H9 (cell line): ENCODE results near the gene PFN3. TPM values are rescaled to one million over a fixed set of nuclear protein-coding genes. Genes with fewer than 3 reads are reported as not detected.

Source experiments
- DNase-seq: peaks from one replicate; pipeline ENCODE4 v3.0.0-alpha.2; 2017
- H2AFZ ChIP-seq: one replicate; pipeline ENCODE4 v1.6.1; 2013; ENCODE audit warnings: mild to moderate bottlenecking, low read length, control low read depth, moderate library complexity
- H2AK5ac ChIP-seq: 2 replicates; pipeline ENCODE4 v1.6.1; 2013; ENCODE audit warnings: low read length, control low read depth, mixed read lengths; ENCODE audit not compliant: insufficient read length
- H2BK120ac ChIP-seq: one replicate; pipeline ENCODE4 v1.6.1; 2013; ENCODE audit warnings: low read depth, mild to moderate bottlenecking, low read length, control low read depth, inconsistent platforms; ENCODE audit not compliant: poor library complexity, severe bottlenecking
- H2BK12ac ChIP-seq: 2 replicates; pipeline ENCODE4 v1.6.1; 2013; ENCODE audit warnings: low read length, control low read depth, mixed read lengths, low read depth; ENCODE audit not compliant: insufficient read length
- H2BK15ac ChIP-seq: 2 replicates; pipeline ENCODE4 v1.6.1; 2013; ENCODE audit warnings: low read depth, low read length, control low read depth
- H2BK20ac ChIP-seq: one replicate; pipeline ENCODE4 v1.6.1; 2013; ENCODE audit warnings: low read depth, mild to moderate bottlenecking, low read length, control low read depth, inconsistent platforms; ENCODE audit not compliant: poor library complexity, severe bottlenecking
- H2BK5ac ChIP-seq: 2 replicates; pipeline ENCODE4 v1.6.1; 2013; ENCODE audit warnings: low read length, control low read depth, mixed read lengths; ENCODE audit not compliant: insufficient read length
- H3K14ac ChIP-seq: 2 replicates; pipeline ENCODE4 v1.6.1; 2013; ENCODE audit warnings: low read length, control low read depth; ENCODE audit not compliant: insufficient read depth
- H3K18ac ChIP-seq: 2 replicates; pipeline ENCODE4 v1.6.1; 2013; ENCODE audit warnings: low read depth, mild to moderate bottlenecking, mixed read lengths, low read length, control low read depth; ENCODE audit not compliant: insufficient read length
- H3K23ac ChIP-seq: 2 replicates; pipeline ENCODE4 v1.6.1; 2013; ENCODE audit warnings: low read length, control low read depth, mixed read lengths, low read depth; ENCODE audit not compliant: insufficient read length
- H3K23me2 ChIP-seq: 2 replicates; pipeline ENCODE4 v1.6.1; 2013; ENCODE audit warnings: low read depth, mild to moderate bottlenecking, mixed read lengths, low read length, control low read depth; ENCODE audit not compliant: insufficient read length, poor library complexity, severe bottlenecking
- H3K27ac ChIP-seq: 2 replicates; pipeline ENCODE4 v1.5.1; 2013; ENCODE audit warnings: low read length, control low read depth, mixed read lengths, low read depth; ENCODE audit not compliant: insufficient read length
- H3K27me3 ChIP-seq: 2 replicates; pipeline ENCODE4 v1.6.1; 2013; ENCODE audit warnings: low read length, control low read depth, inconsistent platforms; ENCODE audit not compliant: insufficient read depth
- H3K4ac ChIP-seq: 2 replicates; pipeline ENCODE4 v1.6.1; 2013; ENCODE audit warnings: low read depth, mild to moderate bottlenecking, control low read depth, inconsistent platforms, low read length, moderate library complexity
- H3K4me1 ChIP-seq: 2 replicates; pipeline ENCODE4 v1.6.1; 2013; ENCODE audit warnings: low read length, control low read depth, inconsistent platforms; ENCODE audit not compliant: insufficient read depth
- H3K4me2 ChIP-seq: 2 replicates; pipeline ENCODE4 v1.6.1; 2013; ENCODE audit warnings: low read length, control low read depth, mixed read lengths; ENCODE audit not compliant: insufficient read length, insufficient read depth
- H3K56ac ChIP-seq: 2 replicates; pipeline ENCODE4 v1.6.1; 2013; ENCODE audit warnings: low read depth, mild to moderate bottlenecking, mixed read lengths, low read length, control low read depth; ENCODE audit not compliant: insufficient read length
- H3K79me1 ChIP-seq: 2 replicates; pipeline ENCODE4 v1.6.1; 2013; ENCODE audit warnings: low read depth, mild to moderate bottlenecking, moderate library complexity, low read length, control low read depth, inconsistent platforms; ENCODE audit not compliant: insufficient read depth, poor library complexity, severe bottlenecking
- H3K79me2 ChIP-seq: 2 replicates; pipeline ENCODE4 v1.6.1; 2013; ENCODE audit warnings: low read length, control low read depth, inconsistent platforms; ENCODE audit not compliant: insufficient read depth
- H3K9ac ChIP-seq: 2 replicates; pipeline ENCODE4 v1.6.1; 2013; ENCODE audit warnings: low read length, control low read depth, mixed read lengths; ENCODE audit not compliant: insufficient read length; ENCODE audit errors: extremely low read depth
- H3K9me3 ChIP-seq: one replicate; pipeline ENCODE4 v1.6.1; 2013; ENCODE audit warnings: low read depth, low read length, inconsistent platforms; ENCODE audit not compliant: control insufficient read depth
- H3T11ph ChIP-seq: one replicate; pipeline ENCODE4 v1.6.1; 2013; ENCODE audit warnings: mild to moderate bottlenecking, low read length, control low read depth, inconsistent platforms
- H4K20me1 ChIP-seq: one replicate; pipeline ENCODE4 v1.6.1; 2013; ENCODE audit not compliant: control insufficient read depth, insufficient read length, insufficient read depth
- H4K5ac ChIP-seq: 2 replicates; pipeline ENCODE4 v1.6.1; 2013; ENCODE audit warnings: low read depth, mild to moderate bottlenecking, mixed read lengths, low read length, control low read depth; ENCODE audit not compliant: insufficient read length
- H4K8ac ChIP-seq: replicated peaks from 2 replicates; pipeline ENCODE4 v1.6.1; 2013; ENCODE audit warnings: low read length, control low read depth, mixed read lengths, low read depth; ENCODE audit not compliant: insufficient read length
- H4K91ac ChIP-seq: 2 replicates; pipeline ENCODE4 v1.6.1; 2013; ENCODE audit warnings: low read depth, mild to moderate bottlenecking, moderate library complexity, mixed read lengths, low read length, control low read depth; ENCODE audit not compliant: insufficient read length
- H3K27ac Mint-ChIP-seq, 3 experiments: 2 replicates in 2 of 3; 3 replicates in 1 of 3; pipeline ENCODE4 v1.8.0; 2020 to 2021; ENCODE audit warnings: mixed read lengths in 3 of 3, mild to moderate bottlenecking in 1 of 3, moderate library complexity in 1 of 3
- H3K27me3 Mint-ChIP-seq: 2 replicates; pipeline ENCODE4 v1.8.0; 2021; ENCODE audit warnings: low read depth, mild to moderate bottlenecking, moderate library complexity, mixed read lengths
- H3K36me3 Mint-ChIP-seq, 3 experiments: 2 replicates in 2 of 3; 3 replicates in 1 of 3; pipeline ENCODE4 v1.8.0; 2020 to 2021; ENCODE audit warnings: low read depth in 3 of 3, mixed read lengths in 3 of 3; ENCODE audit not compliant: insufficient read depth in 1 of 3
- H3K4me1 Mint-ChIP-seq, 2 experiments: 2 replicates each; pipeline ENCODE4 v1.8.0; 2020; ENCODE audit warnings: mixed read lengths in 2 of 2
- H3K4me3 Mint-ChIP-seq, 2 experiments: 2 replicates in 1 of 2; 3 replicates in 1 of 2; pipeline ENCODE4 v1.8.0; 2020 to 2021; ENCODE audit warnings: mild to moderate bottlenecking in 2 of 2, mixed read lengths in 2 of 2, moderate library complexity in 1 of 2
- H3K9me3 Mint-ChIP-seq, 2 experiments: 2 replicates in 1 of 2; 3 replicates in 1 of 2; pipeline ENCODE4 v1.8.0; 2020; ENCODE audit warnings: mild to moderate bottlenecking in 2 of 2, mixed read lengths in 2 of 2, moderate library complexity in 1 of 2
- WGBS: extraction: QIAGEN DNeasy Blood & Tissue Kit; methylation state at CpG from one replicate; pipeline ENCODE4 v1.1.7; 2013; ENCODE audit warnings: missing lambda C conversion rate, low lambda C conversion rate, mixed read lengths; ENCODE audit not compliant: insufficient read length; ENCODE audit errors: extremely low coverage; 5-methylcytosine and 5-hydroxymethylcytosine counted together
- total RNA-seq: library from RNA; stranded (reverse); gene quantifications from 2 replicates; pipeline ENCODE4 v1.2.1, GENCODE V29; 2021
- TF ChIP-seq, protein P1 (sequence below): fragments of 200-600 bp; sonication (generic); conservative IDR thresholded peaks from 3 replicates; pipeline ENCODE4 v1.8.0; 2021; ENCODE audit warnings: antibody characterized with exemption, mild to moderate bottlenecking

Gene PFN3
- total RNA-seq, 1 experiment from 2014 or later, result not detected

DNA sequence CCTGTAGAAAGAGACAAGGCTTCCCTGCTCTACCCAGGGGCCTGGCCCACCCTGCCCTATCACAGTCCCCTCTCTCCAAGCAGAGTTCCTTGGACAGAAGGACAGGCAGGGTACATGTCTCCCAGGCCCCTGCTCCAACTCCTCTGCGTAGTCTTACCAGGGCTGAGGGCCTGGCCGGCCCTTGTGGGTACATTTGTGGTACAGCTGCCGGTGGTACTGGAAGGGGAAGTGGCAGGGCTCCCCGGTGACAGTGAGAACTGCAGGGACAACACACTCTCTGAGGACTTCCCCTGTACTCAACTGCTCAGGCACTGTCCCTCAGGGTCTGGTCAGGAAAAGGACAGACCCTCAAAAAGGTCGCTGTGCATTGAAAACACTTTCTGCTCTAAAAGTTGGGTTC, 5.3 kb upstream of the PFN3 start:
- no peaks in the 10 kb centered on the region for H3K79me1 ChIP-seq
- no peak overlapping the region for H2AK5ac ChIP-seq
- H3K36me3 Mint-ChIP-seq, result no peaks in the 10 kb centered on the region
- H3K4me1 ChIP-seq, result no peaks in the 10 kb centered on the region
- no peak overlapping the region for H2BK120ac ChIP-seq
- H3T11ph ChIP-seq, result no peak overlapping the region
- H4K91ac ChIP-seq, result no peak overlapping the region
- no CpG with 5 or more reads among the region's 5 CpGs for WGBS
- H3K9me3 ChIP-seq, result no peaks in the 10 kb centered on the region
- H4K5ac ChIP-seq, result no peak overlapping the region
- no peak overlapping the region for H2BK5ac ChIP-seq
- peaks cover 97% of the 10 kb centered on the region for H3K27me3 Mint-ChIP-seq
- H2BK15ac ChIP-seq, result no peak overlapping the region
- no peak overlapping the region for H3K27ac ChIP-seq
- H3K23ac ChIP-seq, result no peak overlapping the region
- no peaks in the 10 kb centered on the region for H4K20me1 ChIP-seq
- peaks cover 12% of the 10 kb centered on the region; the same call in 1 of the 2 replicates for H3K27me3 ChIP-seq
- H4K8ac ChIP-seq, result no peak overlapping the region
- no peaks in the 10 kb centered on the region for H3K79me2 ChIP-seq
- H3K27ac Mint-ChIP-seq, result no peak overlapping the region
- no peak overlapping the region for H2BK20ac ChIP-seq
- no peak overlapping the region for H3K4me3 Mint-ChIP-seq
- H3K18ac ChIP-seq, result no peak overlapping the region
- peaks cover 0 to 2% of the 10 kb centered on the region in 2 experiments; a peak in 2 of 5 replicates for H3K9me3 Mint-ChIP-seq
- TF ChIP-seq, protein P1, sequence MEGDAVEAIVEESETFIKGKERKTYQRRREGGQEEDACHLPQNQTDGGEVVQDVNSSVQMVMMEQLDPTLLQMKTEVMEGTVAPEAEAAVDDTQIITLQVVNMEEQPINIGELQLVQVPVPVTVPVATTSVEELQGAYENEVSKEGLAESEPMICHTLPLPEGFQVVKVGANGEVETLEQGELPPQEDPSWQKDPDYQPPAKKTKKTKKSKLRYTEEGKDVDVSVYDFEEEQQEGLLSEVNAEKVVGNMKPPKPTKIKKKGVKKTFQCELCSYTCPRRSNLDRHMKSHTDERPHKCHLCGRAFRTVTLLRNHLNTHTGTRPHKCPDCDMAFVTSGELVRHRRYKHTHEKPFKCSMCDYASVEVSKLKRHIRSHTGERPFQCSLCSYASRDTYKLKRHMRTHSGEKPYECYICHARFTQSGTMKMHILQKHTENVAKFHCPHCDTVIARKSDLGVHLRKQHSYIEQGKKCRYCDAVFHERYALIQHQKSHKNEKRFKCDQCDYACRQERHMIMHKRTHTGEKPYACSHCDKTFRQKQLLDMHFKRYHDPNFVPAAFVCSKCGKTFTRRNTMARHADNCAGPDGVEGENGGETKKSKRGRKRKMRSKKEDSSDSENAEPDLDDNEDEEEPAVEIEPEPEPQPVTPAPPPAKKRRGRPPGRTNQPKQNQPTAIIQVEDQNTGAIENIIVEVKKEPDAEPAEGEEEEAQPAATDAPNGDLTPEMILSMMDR, result no peak
- no peak overlapping the region for H3K9ac ChIP-seq
- no peak overlapping the region for H3K14ac ChIP-seq
- no peak overlapping the region for H3K4ac ChIP-seq
- H2BK12ac ChIP-seq, result no peak overlapping the region
- peaks cover 23% of the 10 kb centered on the region for H3K23me2 ChIP-seq
- no peak for DNase-seq
- H2AFZ ChIP-seq, result no peak overlapping the region
- peaks cover 10 to 11% of the 10 kb centered on the region in 2 experiments for H3K4me1 Mint-ChIP-seq
- no peak overlapping the region for H3K56ac ChIP-seq
- H3K4me2 ChIP-seq, result no peak overlapping the region
